Lower leg skin (tissue), 4 donors: Measurements from ENCODE around the gene HPN. TPM values are rescaled to one million over a fixed set of nuclear protein-coding genes. Genes with fewer than 3 reads are reported as not detected.

Experiments
- DNase-seq, 2 donors: peaks; one replicate each; pipeline ENCODE4 v3.0.0-alpha.2; 2019; ENCODE audit warnings: low spot score in 2 of 2
- H3K4me3 ChIP-seq: fragments of 200-600 bp; sonication (generic); 2 replicates; pipeline ENCODE4 v1.5.1; 2017; ENCODE audit warnings: mild to moderate bottlenecking, low read depth; ENCODE audit not compliant: poor library complexity, severe bottlenecking
- CTCF ChIP-seq, 3 donors: fragments of 450-650 bp; IDR thresholded peaks; one replicate each; pipeline ENCODE4 v1.5.1; 2016; ENCODE audit warnings: antibody characterized with exemption in 3 of 3, mild to moderate bottlenecking in 3 of 3, moderate library complexity in 2 of 3
- POLR2A ChIP-seq, 2 donors: fragments of 450-650 bp; IDR thresholded peaks; one replicate each; pipeline ENCODE4 v1.6.1; 2016 to 2017; ENCODE audit warnings: antibody characterized with exemption in 2 of 2, mild to moderate bottlenecking in 1 of 2, moderate library complexity in 1 of 2
- WGBS, 2 donors: methylation state at CpG; one replicate each; pipeline ENCODE4 v1.1.5; 2018; 5-methylcytosine and 5-hydroxymethylcytosine counted together
- intact Hi-C: fragments of 100-400 bp; cut with DNase I; formaldehyde crosslinking; loops from one replicate; pipeline ENCODE4 v1.15.0; 2023; ENCODE audit warnings: low total_unique reads
- total RNA-seq, 4 donors: library from RNA; depleted of rRNA; stranded (reverse); fragments of >200 nt; gene quantifications; one replicate each; pipeline ENCODE4 v1.1.0, GENCODE V29; 2016

Gene HPN
- total RNA-seq, 4 donors from 2014 or later = 0.45 to 2.0 (median 1.3) TPM; not detected in 1

- H3K4me3 ChIP-seq = no peak overlapping the region
- intact Hi-C loops = no loop called here
- WGBS, 2 donors = 87 to 89% methylated on average over 11 of the region's 11 CpGs
- TF ChIP-seq CTCF (IDR thresholded peaks at IDR 0.05) (no peak), POLR2A (IDR thresholded peaks at IDR 0.05) (no peak)
- no peak for DNase-seq
Measured at GRCh38 chr19:35104361-35104760, 62.8 kb downstream of the HPN start.

- WGBS, 2 donors = 88 to 90% methylated on average over 6 of the region's 6 CpGs
Measured at GRCh38 chr19:35105047-35105410, 63.5 kb downstream of the HPN start.

GRCh38 chr19:35105411-35106290 lies 64.1 kb downstream of the HPN start:
- H3K4me3 ChIP-seq = no peak overlapping the region
- no peak for DNase-seq
- no peak for TF ChIP-seq CTCF (IDR thresholded peaks at IDR 0.05)
- TF ChIP-seq POLR2A (IDR thresholded peaks at IDR 0.05) = no peak
- intact Hi-C loops = no loop called here
- WGBS, 2 donors = 83 to 88% methylated on average over 30 of the region's 30 CpGs

More at GRCh38 chr19:35105047-35105410, 63.5 kb downstream of the HPN start:
- H3K4me3 ChIP-seq = no peak overlapping the region
- intact Hi-C loops = no loop called here
- TF ChIP-seq CTCF (IDR thresholded peaks at IDR 0.05) = no peak
- no peak for TF ChIP-seq POLR2A (IDR thresholded peaks at IDR 0.05)
- no peak for DNase-seq

GRCh38 chr19:35106291-35106583 lies 64.7 kb downstream of the HPN start:
- intact Hi-C loops = no loop called here
- TF ChIP-seq CTCF (IDR thresholded peaks at IDR 0.05) (no peak), POLR2A (IDR thresholded peaks at IDR 0.05) (no peak)
- H3K4me3 ChIP-seq = no peak overlapping the region
- DNase-seq = no peak
- 90% methylated on average over 9 of the region's 9 CpGs for WGBS, 2 donors

- TF ChIP-seq POLR2A (IDR thresholded peaks at IDR 0.05) (no peak), CTCF (IDR thresholded peaks at IDR 0.05) (no peak)
- no peak overlapping the region for H3K4me3 ChIP-seq
- WGBS, 2 donors = 65 to 78% methylated on average over 1 of the region's 2 CpGs
- no peak for DNase-seq
- intact Hi-C loops = no loop called here
Measured at GRCh38 chr19:35106898-35107541, 65.5 kb downstream of the HPN start.
